HepG2 (cell line): ENCODE data around the gene ABCA4.

Source experiments
- CBFB ChIP-seq: sonication (generic); formaldehyde crosslinking; IDR thresholded peaks from 2 replicates; pipeline ENCODE4 v1.4.0; 2020; ENCODE audit warnings: missing genetic modification reagents
- CTCF ChIP-seq: sonication (generic); formaldehyde crosslinking; IDR thresholded peaks from 2 replicates; pipeline ENCODE4 v1.5.0; 2020; ENCODE audit warnings: mild to moderate bottlenecking, missing genetic modification reagents, moderate library complexity
- EZH2 ChIP-seq: conservative IDR thresholded peaks from 2 replicates; pipeline ENCODE4 v1.6.1; 2012; ENCODE audit warnings: mild to moderate bottlenecking, low read depth, low read length, moderate library complexity
- HOMEZ ChIP-seq: IDR thresholded peaks from 2 replicates; pipeline ENCODE4 v1.6.1; 2016; ENCODE audit warnings: low read depth
- ISL2 ChIP-seq: sonication (generic); formaldehyde crosslinking; IDR thresholded peaks from 2 replicates; pipeline ENCODE4 v1.5.0; 2020; ENCODE audit warnings: missing genetic modification reagents
- NFYB ChIP-seq: sonication (generic); formaldehyde crosslinking; IDR thresholded peaks from 2 replicates; pipeline ENCODE4 v1.4.0; 2020; ENCODE audit warnings: missing genetic modification reagents
- PATZ1 ChIP-seq: sonication (generic); formaldehyde crosslinking; IDR thresholded peaks from 2 replicates; pipeline ENCODE4 v1.4.0; 2020; ENCODE audit warnings: missing genetic modification reagents
- POGK ChIP-seq: sonication (generic); formaldehyde crosslinking; conservative IDR thresholded peaks from 2 replicates; pipeline ENCODE4 v1.8.0; 2022; ENCODE audit warnings: mild to moderate bottlenecking, moderate library complexity, missing genetic modification reagents
- RNF219 ChIP-seq: sonication (generic); formaldehyde crosslinking; IDR thresholded peaks from 2 replicates; pipeline ENCODE4 v1.5.0; 2020; ENCODE audit warnings: mild to moderate bottlenecking, missing genetic modification reagents
- ZBTB33 ChIP-seq: sonication (generic); formaldehyde crosslinking; IDR thresholded peaks from 2 replicates; pipeline ENCODE4 v1.4.0; 2020; ENCODE audit warnings: missing genetic modification reagents
- ZNF670 ChIP-seq: sonication (generic); formaldehyde crosslinking; IDR thresholded peaks from 2 replicates; pipeline ENCODE4 v1.8.0; 2022; ENCODE audit warnings: mild to moderate bottlenecking, missing genetic modification reagents, borderline replicate concordance

GRCh38 chr1:93967306-93967705 is 153.6 kb downstream of the ABCA4 start:
- TF ChIP-seq ZNF670 (CRISPR knock-in tag) (no peak), POGK (CRISPR knock-in tag) (no peak), RNF219 (CRISPR knock-in tag) (no peak), PATZ1 (CRISPR knock-in tag) (no peak), CTCF (CRISPR knock-in tag) (no peak), ZBTB33 (CRISPR knock-in tag) (no peak), EZH2 (no peak), NFYB (CRISPR knock-in tag) (no peak), CBFB (no peak), HOMEZ (CRISPR knock-in tag) (no peak), ISL2 (CRISPR knock-in tag) (no peak)
